MM.1S (cell line): ENCODE data around the gene KLRC4.

Experiments
- CTCF ChIP-seq: fragments of 300-600 bp; sonication (generic); IDR thresholded peaks from 2 replicates; pipeline ENCODE4 v1.5.1; 2016; ENCODE audit warnings: antibody characterized with exemption, low read length, mixed read lengths
- EZH2phosphoT487 ChIP-seq: fragments of 300-600 bp; sonication (generic); IDR thresholded peaks from 2 replicates; pipeline ENCODE4 v1.6.1; 2018; ENCODE audit warnings: antibody characterized with exemption, low read length

- TF ChIP-seq CTCF (no peak), EZH2phosphoT487 (no peak)
Measured at GRCh38 chr12:10358969-10359368, 50.6 kb downstream of the KLRC4 start.
